Heart left ventricle (tissue), 16 donors: ENCODE data around the gene NLGN4Y. TPM values are rescaled to one million over a fixed set of nuclear protein-coding genes. Genes with fewer than 3 reads are reported as not detected.

Experiments
- ATAC-seq, 4 donors: fragments of 200-7000 bp; cut with Tn5 transposase; one replicate each; pipeline ENCODE4 v1.9.1; 2020 to 2022; ENCODE audit warnings: moderate library complexity in 4 of 4, mild to moderate bottlenecking in 3 of 4, moderate number of reproducible peaks in 1 of 4
- DNase-seq, 5 donors: peaks; one replicate each; pipeline ENCODE4 v3.0.0-alpha.2; 2020
- H3K27ac ChIP-seq, 12 donors: fragments of 200-600 bp; sonication (generic) in 4 of 12; one replicate each; pipeline versions ENCODE4 v1.5.0 to v1.8.0; 2016 to 2022; ENCODE audit warnings: mild to moderate bottlenecking in 2 of 12
- H3K27me3 ChIP-seq, 9 donors: fragments of 200-600 bp; sonication (generic) in 2 of 9; one replicate each; pipeline versions ENCODE4 v1.5.1 to v1.8.0; 2016 to 2022; ENCODE audit warnings: mild to moderate bottlenecking in 3 of 9
- H3K36me3 ChIP-seq, 9 donors: fragments of 200-600 bp; sonication (generic) in 2 of 9; one replicate each; pipeline versions ENCODE4 v1.5.0 to v1.8.0; 2018 to 2022; ENCODE audit warnings: mild to moderate bottlenecking in 2 of 9
- H3K4me1 ChIP-seq, 12 donors: fragments of 200-600 bp; sonication (generic) in 4 of 12; one replicate each; pipeline versions ENCODE4 v1.5.0 to v1.8.0; 2016 to 2022; ENCODE audit warnings: mild to moderate bottlenecking in 3 of 12
- H3K4me3 ChIP-seq, 12 donors: fragments of 200-600 bp; sonication (generic) in 4 of 12; one replicate each; pipeline versions ENCODE4 v1.5.0 to v1.8.0; 2017 to 2022; ENCODE audit warnings: mild to moderate bottlenecking in 9 of 12, moderate library complexity in 4 of 12
- H3K9me3 ChIP-seq, 12 donors: fragments of 200-600 bp; sonication (generic) in 4 of 12; one replicate each; pipeline versions ENCODE4 v1.5.0 to v1.8.0; 2016 to 2022; ENCODE audit warnings: mild to moderate bottlenecking in 1 of 12
- POLR2A ChIP-seq, 2 donors: fragments of 450-650 bp; IDR thresholded peaks; one replicate each; pipeline ENCODE4 v1.6.1; 2017; ENCODE audit warnings: antibody characterized with exemption in 2 of 2, mild to moderate bottlenecking in 2 of 2, moderate library complexity in 2 of 2
- WGBS, 4 donors: extraction: QIAGEN DNeasy Blood & Tissue Kit in 2 of 4; methylation state at CpG; one replicate each; pipeline versions ENCODE4 v1.1.5 to v1.1.7; 2013 to 2018; 5-methylcytosine and 5-hydroxymethylcytosine counted together
- intact Hi-C, 10 donors: fragments of 100-400 bp; cut with DNase I; formaldehyde crosslinking; loops; one replicate each; pipeline versions ENCODE4 v1.11.1 to v1.14.2; 2022
- polyA plus RNA-seq, 2 donors: library from polyadenylated mRNA; stranded (reverse); fragments of 200-250 nt; gene quantifications; one replicate each; pipeline ENCODE4 v1.2.3, GENCODE V29; 2013
- total RNA-seq, 9 donors: library from RNA; depleted of rRNA in 2 of 9; stranded (reverse); fragments of >200 nt in 2 of 9; fragmentation: NEBNext Ultra II Directional in 3 of 9; extraction: Animal tissue kit (Norgen Biotek cat#: 25700) in 3 of 9; gene quantifications; one replicate each; pipeline versions ENCODE4 v1.1.0 to v1.2.4, GENCODE V29; 2016 to 2023
- TF ChIP-seq, protein P1 (sequence below), 12 donors: fragments of 200-600 bp; sonication (generic) in 4 of 12; IDR thresholded peaks; one replicate each; pipeline versions ENCODE4 v1.5.0 to v1.8.0; 2018 to 2022; ENCODE audit warnings: antibody characterized with exemption in 12 of 12, mild to moderate bottlenecking in 5 of 12
- donor health status: ischemic (EF 13 %, LVEDD 7.1; RV severe dilation, severe dysfunction).
- donor health status: healthy with polysubstance abuse.
- donor health status: DM: no; HTN: yes; CAD: no.
- donor health status: DM: no; HTN: no; CAD: no.
- donor health status: ischemic (EF 25% LVEDD 6.9; RV normal size, moderate dysfunction).
- donor health status: ischemic (EF 25% LVEDD 5.7; RV mildly dilated, moderate dysfunction).
- donor health status: healthy.
- donor health status: DM: yes; HTN: yes; CAD: no.
- donor health status: ischemic (EF 35%, LVEDD 5.7; RV mildly dilated, moderate dysfunction).
- donor health status: nonischemic (EF 11% LVEDD 7.7; RV severe dilation, severe dysfunction).
- donor health status: DM: yes; HTN: yes; CAD: no.
- donor health status: PGD.
- donor health status: ischemic (EF 29% LVEDD 5.4; RV normal size, mild dysfunction).
- donor health status: nonischemic (EF 23%, LVEDD 6.1; RV moderate dilation, normal function).

Gene NLGN4Y
- total and polyA plus RNA-seq, 11 donors: 0.05 to 3.4 (median 1.1) TPM; not detected in 4

DNA sequence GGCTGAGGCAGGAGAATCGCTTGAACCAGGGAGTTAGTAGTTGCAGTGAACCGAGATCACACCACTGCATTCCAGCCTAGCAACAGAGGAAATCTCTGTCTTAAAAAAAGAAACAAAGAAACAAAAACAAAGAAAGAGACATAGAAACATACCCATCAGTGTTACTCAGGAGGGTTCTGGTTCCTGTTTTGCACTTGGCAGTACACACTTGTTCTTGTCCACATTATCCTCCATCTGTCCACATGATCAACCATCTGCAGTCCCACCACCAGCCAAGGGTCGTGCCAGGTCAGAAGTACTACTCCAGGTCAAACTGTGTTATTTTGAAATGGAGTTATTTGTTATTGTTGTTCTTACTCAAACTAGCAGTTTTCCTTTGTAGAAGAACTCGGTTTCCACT is 62.4 kb downstream of the NLGN4Y start:
- no peaks in the 10 kb centered on the region for H3K36me3 ChIP-seq
- DNase-seq: no peak
- intact Hi-C loops: no loop called here

DNA sequence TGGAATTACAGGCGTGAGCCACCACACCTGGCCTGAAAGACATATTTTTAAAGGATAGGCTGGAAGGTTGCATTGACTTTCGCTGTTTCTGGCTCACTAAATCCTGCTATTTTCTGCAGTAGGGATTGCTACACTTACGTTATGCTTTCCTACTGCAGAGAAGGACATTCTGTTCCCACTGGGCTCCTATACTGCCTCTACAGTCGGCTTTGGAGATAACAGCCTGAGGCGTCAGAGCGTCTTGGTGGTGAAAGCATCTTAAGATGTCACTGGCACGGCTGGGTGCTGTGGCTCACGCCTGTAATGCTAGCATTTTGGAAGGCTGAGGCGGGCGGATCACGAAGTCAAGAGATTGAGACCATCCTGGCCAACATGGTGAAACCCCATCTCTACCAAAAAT is 77.0 kb downstream of the NLGN4Y start:
- Histone ChIP-seq H3K9me3 (no peaks in the 10 kb centered on the region), H3K36me3 (no peaks in the 10 kb centered on the region), H3K27me3 (no peaks in the 10 kb centered on the region), H3K4me1 (no peaks in the 10 kb centered on the region), H3K4me3 (no peak overlapping the region), H3K27ac (no peak overlapping the region)
- no peak for ATAC-seq
- intact Hi-C loops: no loop called here
- DNase-seq: no peak
- no peak for TF ChIP-seq POLR2A (IDR thresholded peaks at IDR 0.05)
- TF ChIP-seq, protein P1, sequence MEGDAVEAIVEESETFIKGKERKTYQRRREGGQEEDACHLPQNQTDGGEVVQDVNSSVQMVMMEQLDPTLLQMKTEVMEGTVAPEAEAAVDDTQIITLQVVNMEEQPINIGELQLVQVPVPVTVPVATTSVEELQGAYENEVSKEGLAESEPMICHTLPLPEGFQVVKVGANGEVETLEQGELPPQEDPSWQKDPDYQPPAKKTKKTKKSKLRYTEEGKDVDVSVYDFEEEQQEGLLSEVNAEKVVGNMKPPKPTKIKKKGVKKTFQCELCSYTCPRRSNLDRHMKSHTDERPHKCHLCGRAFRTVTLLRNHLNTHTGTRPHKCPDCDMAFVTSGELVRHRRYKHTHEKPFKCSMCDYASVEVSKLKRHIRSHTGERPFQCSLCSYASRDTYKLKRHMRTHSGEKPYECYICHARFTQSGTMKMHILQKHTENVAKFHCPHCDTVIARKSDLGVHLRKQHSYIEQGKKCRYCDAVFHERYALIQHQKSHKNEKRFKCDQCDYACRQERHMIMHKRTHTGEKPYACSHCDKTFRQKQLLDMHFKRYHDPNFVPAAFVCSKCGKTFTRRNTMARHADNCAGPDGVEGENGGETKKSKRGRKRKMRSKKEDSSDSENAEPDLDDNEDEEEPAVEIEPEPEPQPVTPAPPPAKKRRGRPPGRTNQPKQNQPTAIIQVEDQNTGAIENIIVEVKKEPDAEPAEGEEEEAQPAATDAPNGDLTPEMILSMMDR (IDR thresholded peaks at IDR 0.05): no peak
- 73 to 80% methylated on average over 11 of the region's 11 CpGs; no CpG with 5 or more reads in 2 of the 4 donors for WGBS, 4 donors

More for the DNA sequence above, 62.4 kb downstream of the NLGN4Y start:
- H3K27ac ChIP-seq: no peak overlapping the region
- no peaks in the 10 kb centered on the region for H3K9me3 ChIP-seq
- ATAC-seq: no peak
- H3K4me1 ChIP-seq: no peaks in the 10 kb centered on the region
- no peak for TF ChIP-seq POLR2A (IDR thresholded peaks at IDR 0.05)
- TF ChIP-seq, protein P1 (IDR thresholded peaks at IDR 0.05): no peak
- 64 to 65% methylated on average over 4 of the region's 4 CpGs; no CpG with 5 or more reads in 2 of the 4 donors for WGBS, 4 donors
- no peak overlapping the region for H3K4me3 ChIP-seq
- H3K27me3 ChIP-seq: no peaks in the 10 kb centered on the region

DNA sequence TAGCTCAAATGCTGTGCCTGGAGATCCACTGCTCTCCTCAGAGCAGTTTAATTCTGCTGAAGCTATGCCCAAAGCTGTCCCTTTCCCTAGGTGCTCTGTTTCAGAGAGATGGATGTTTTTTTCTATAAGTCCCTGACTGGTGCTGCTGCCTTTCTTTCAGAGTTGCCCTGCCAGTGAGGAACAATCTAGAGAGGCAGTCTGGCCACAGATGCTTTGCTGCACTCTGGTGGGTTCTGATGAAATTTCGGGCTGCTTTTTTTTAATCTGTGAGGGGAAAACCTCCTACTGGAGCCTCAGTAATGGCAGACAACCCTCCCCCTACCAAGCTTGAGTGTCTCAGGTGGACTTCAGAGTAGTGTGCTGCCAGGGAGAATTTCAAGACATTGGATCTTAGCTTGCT is 93.3 kb downstream of the NLGN4Y start:
- no peaks in the 10 kb centered on the region for H3K9me3 ChIP-seq
- no peaks in the 10 kb centered on the region for H3K4me1 ChIP-seq
- intact Hi-C loops: loop anchor here in 1 of 10 donors (10.0 kb wide), 1 partner anchor 77 kb away; no protein-coding TSS in a partner anchor
- ATAC-seq: no peak
- TF ChIP-seq POLR2A (IDR thresholded peaks at IDR 0.05): no peak
- TF ChIP-seq, protein P1 (IDR thresholded peaks at IDR 0.05): no peak
- no peak for DNase-seq
- 77% methylated on average over 1 of the region's 1 CpG; no CpG with 5 or more reads in 2 of the 4 donors for WGBS, 4 donors
- no peak overlapping the region for H3K27ac ChIP-seq
- no peaks in the 10 kb centered on the region for H3K27me3 ChIP-seq
- no peak overlapping the region for H3K4me3 ChIP-seq
- no peaks in the 10 kb centered on the region for H3K36me3 ChIP-seq

DNA sequence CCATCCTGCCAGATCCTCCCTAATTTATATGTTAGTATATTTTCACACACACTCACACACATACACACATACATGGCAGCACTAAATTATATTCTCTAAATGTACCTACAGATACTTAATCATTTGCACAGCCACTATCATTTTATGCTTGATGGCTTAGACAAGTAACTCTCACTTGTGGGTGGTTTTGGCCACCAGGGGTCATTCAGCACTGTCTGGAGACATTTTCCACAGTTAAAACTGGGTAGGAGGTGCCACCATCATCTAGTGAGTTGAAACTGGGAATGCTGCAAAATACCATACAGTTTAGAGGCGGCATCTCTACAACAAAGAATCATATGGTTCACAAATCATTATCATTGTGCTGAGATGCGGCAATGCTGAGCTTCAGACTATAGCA is 94.2 kb downstream of the NLGN4Y start:
- Histone ChIP-seq H3K27ac (no peak overlapping the region), H3K27me3 (no peaks in the 10 kb centered on the region), H3K4me1 (no peaks in the 10 kb centered on the region), H3K36me3 (no peaks in the 10 kb centered on the region), H3K4me3 (no peak overlapping the region), H3K9me3 (no peaks in the 10 kb centered on the region)
- WGBS, 4 donors: 92 to 96% methylated on average over 2 of the region's 2 CpGs; no CpG with 5 or more reads in 2 of the 4 donors
- intact Hi-C loops: loop anchor here in 1 of 10 donors (10.0 kb wide), 1 partner anchor 76 kb away; no protein-coding TSS in a partner anchor
- no peak for ATAC-seq
- no peak for TF ChIP-seq POLR2A (IDR thresholded peaks at IDR 0.05)
- TF ChIP-seq, protein P1 (IDR thresholded peaks at IDR 0.05): no peak
- no peak for DNase-seq
